Activated T-cell treated with anti-CD3 and anti-CD28 coated beads for 4 hours (primary cell): ENCODE results near the gene KAT2B.

ENCODE experiments used
- DNase-seq: peaks from one replicate; pipeline ENCODE4 v3.0.0-alpha.2; 2020

The KAT2B gene

GRCh38 chr3:20066850-20067617, 26.8 kb downstream of the KAT2B start:
- no peak for DNase-seq

GRCh38 chr3:20068512-20069177, 28.4 kb downstream of the KAT2B start:
- no peak for DNase-seq

DNA sequence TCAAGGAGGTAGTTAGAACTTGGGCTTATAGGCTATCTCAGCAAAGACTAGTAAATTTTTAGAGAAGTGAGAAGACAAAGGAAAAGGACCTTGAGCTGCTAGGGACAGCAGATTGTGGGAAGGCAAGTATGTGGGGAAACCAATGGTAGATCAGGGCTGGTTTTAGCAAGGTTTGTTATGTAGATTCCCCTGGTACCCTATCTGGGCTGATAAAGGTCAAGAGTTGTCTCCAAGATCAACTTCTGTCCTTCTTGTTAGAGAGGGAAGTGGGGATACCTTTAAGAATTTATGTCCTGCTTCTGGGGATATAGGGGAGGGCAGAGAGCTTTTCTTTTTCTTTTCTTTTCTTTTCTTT, 28.9 kb downstream of the KAT2B start:
- DNase-seq: no peak

DNA sequence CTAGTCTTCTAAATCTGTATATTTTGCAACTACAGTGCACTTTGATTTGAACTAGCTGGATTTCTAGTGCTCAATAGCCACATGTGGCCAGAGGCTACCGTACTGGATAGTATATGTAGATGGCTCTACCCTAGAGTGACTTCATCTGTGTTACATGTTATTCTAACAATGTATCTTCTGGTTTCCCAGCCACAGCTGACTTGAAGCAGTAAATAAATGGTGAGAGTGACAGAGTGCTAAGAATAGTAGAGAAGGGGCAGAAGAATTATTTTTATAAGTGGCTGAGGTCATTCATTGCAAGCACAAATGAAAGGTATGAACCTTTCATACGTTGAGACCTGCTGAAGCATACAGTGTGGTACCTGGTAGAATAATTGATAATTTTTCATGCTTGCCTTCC, 30.9 kb downstream of the KAT2B start:
- DNase-seq: no peak

GRCh38 chr3:20072422-20072821, 32.2 kb downstream of the KAT2B start:
- no peak for DNase-seq

- DNase-seq: no peak
Observed at GRCh38 chr3:20073068-20073467, 32.8 kb downstream of the KAT2B start.

GRCh38 chr3:20073683-20074082, 33.4 kb downstream of the KAT2B start:
- no peak for DNase-seq

DNA sequence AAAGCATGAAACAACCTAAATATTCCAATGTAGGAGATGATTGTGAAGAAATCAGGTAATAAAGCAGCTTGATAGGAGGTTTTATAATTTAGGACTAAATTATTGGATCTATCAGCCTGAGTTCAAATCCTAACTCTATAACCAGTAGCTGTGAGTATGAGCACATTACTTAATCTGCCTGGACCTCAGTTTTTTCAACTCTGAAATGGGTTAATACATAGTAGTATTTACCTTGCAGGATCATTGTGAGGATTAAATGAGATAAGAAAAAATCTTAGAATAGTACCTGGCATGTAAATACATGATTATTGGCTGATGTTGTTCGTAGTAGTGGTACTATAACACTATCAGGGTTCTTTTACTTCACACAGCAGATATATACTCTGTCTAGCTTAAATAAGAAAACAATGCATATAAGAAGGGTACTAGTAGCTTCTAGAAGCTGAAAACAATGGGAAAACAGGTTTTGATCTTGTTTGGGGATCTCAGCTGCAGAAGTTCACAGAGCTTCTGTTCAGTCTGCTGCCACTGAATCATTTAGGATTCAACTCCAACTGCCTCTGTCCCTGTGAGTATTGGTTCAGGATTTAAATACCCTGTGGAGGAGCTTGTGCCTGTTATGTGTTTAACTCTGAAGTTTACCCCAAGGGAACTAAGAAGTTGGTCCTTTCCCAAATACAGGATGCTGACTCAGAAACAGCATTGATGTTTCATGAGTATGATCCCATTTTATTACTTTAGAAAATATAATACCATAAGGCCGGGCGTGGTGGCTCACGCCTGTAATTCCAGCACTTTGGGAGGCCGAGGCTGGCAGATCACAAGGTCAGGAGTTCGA, 34.2 kb downstream of the KAT2B start:
- no peak for DNase-seq

GRCh38 chr3:20075197-20075596, 35.0 kb downstream of the KAT2B start:
- no peak for DNase-seq

GRCh38 chr3:20076296-20076997, 36.2 kb downstream of the KAT2B start:
- no peak for DNase-seq

- no peak for DNase-seq
Observed at GRCh38 chr3:20077068-20077467, 36.8 kb downstream of the KAT2B start.

DNA sequence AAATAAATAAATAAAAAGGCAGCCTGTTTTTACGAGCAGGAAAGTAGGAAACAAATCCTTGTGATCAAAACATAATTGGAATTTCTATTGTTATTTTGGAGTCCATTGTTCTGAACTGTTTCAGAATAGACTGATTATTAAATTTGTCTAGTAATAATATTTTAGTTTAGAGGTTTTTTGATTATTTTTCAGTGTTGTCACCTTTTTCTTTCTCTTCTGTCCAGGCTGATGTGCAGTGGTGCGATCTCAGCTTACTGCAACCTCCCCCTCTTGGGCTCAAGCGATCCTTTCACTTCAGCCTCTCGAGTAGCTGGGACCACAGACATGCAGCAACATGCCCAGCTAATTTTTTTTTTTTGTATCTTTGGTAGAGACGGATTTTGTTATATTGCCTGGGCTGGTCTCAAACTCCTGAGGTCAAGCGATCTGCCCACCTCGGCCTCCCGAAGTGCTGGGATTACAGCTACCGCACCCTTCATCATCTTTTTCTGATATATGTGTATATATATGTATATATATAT, 38.0 kb downstream of the KAT2B start:
- DNase-seq: no peak

GRCh38 chr3:20079621-20080020, 39.4 kb downstream of the KAT2B start:
- DNase-seq: no peak

DNA sequence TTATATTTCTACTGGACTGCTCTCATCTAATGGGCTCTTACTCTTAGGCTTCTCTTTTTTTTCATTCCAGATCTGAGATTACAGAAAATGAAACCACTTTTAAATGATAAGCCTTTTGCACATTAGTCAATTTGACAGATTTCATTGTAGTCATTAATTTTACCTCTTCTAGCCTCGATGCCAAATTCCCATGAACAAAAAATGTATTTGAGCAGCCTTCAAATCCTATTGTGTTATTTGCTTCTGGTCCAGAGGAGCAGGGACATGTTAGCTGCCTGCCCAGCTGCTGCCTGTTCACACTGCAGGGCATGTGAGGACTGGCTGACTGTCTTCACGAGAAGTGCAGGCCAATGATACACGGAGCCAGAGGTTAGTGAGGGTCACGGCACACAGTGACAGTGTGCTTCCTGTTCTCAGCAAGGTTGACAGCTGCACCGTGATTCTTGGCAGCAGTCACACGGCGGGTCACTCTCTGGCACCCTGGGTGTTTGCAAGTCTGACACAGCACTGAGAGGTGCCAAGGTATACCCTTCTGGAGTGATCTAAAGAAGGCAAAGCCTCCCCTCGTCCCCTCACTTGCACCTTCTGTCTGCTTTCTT, 40.8 kb downstream of the KAT2B start:
- no peak for DNase-seq

- DNase-seq: no peak
Observed at GRCh38 chr3:20083253-20083652, 43.0 kb downstream of the KAT2B start.

- DNase-seq: no peak
Observed at GRCh38 chr3:20083953-20084352, 43.7 kb downstream of the KAT2B start.

DNA sequence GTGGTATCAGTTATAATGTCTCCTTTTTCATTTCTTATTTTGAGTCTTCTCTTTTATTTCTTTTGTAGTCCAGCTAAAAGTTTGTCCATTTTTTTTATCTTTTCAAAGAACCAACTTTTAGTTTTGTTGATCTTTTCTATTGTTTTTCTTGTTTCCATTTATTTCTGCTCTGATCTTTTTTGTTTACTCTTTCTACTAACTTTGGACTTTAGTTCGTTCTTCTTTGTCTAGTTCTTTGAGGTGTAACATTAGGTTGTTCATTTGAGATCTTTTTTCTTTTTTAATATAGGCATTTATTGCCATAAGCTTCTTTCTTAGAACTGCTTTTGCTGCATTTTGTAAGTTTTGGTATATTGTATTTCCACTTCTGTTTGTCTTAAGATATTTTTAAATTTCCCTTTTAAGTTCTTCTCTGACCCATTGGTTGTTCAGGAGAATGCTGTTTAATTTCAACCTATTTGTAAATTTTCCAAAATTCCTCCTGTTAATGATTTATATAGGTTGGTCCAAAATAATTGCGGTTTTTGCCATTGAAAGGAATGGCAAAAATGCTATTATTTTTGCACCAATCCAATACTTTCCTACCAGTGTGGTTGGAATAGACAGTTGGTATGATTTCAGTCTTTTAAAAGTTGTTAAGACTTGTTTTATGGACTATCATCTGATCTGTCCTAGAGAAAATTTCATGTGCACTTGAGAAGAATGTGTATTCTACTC, 51.2 kb downstream of the KAT2B start:
- DNase-seq: no peak

- DNase-seq: no peak
Observed at GRCh38 chr3:20095470-20095869, 55.2 kb downstream of the KAT2B start.

DNA sequence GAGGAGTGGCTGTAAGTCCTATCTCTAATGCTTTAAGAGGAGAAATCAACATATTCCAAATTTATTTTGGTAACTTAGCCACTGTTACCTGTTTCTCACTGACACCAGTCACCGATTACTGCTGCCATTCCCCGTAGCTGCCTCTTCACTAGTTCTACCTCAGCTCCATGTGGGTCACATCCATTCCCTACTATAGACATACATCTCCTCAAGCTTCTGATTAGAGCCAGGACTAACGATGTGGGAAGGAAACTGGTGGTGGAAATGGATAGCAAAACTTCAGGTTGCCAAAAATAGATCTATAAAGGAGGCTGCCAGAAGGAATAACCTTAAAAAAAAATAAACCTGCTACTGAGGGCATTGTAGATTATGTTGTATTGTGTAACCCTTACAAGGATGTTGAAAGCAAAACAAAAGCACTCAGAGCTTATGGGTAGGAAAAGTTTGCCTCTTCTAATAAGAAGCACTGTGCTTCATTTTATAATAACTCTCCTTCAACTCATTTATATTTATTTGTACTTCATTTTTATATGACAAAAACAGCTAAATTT, 56.0 kb downstream of the KAT2B start:
- no peak for DNase-seq

DNA sequence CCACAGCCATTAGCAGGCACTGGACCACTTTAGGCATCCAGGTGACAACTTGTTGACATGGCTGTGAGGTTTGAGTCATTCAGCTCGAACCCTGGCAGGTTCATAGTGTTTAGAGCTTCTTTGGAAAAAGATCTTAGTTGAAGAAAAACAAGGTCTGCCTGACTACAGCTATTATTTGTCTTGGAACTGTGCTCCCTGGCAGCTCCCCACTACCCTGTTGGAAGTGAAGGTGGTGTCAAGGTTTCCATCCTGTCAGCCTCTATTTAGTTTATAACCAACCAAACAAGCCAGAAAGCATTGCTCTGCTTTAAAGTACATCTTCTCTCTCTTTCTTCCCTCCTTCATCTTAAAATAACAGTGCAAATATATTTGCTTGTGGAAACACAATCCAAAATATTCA, 56.8 kb downstream of the KAT2B start:
- DNase-seq: no peak

DNA sequence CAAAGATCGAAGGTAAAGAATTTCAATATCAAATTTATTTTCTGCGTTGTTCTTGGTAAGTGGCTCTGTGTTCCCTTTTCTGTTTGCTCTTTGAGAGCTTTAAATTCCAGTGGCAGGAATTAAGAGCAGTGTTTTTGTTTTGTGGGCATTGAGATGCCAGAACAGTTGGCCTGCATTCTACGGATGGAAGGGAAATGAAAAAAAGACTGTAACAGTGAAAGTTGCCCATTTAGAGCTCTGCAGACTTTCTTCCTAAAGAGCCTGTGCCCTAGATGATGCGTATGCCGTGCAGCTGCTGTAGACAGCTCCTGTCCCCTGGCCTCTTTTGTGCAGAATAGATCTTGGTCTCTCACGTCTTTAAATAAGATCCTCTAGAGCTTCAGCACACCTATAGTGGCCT, 58.8 kb downstream of the KAT2B start:
- no peak for DNase-seq

- no peak for DNase-seq
Observed at GRCh38 chr3:20100151-20100550, 59.9 kb downstream of the KAT2B start.
